NCI-H2227 treated with DMSO at 0.1 percent for 48 hours (cell line): ENCODE data around the gene DLEC1.
"Not testable (repeated sequence)": the region's sequence is repeated elsewhere in the genome, so short reads cannot be mapped to it uniquely, and the experiment has no call there.

Experiments
- DNase-seq: peaks from one replicate; lab custom pipeline; 2025; lab: John Stamatoyannopoulos, UW

Gene DLEC1

DNA sequence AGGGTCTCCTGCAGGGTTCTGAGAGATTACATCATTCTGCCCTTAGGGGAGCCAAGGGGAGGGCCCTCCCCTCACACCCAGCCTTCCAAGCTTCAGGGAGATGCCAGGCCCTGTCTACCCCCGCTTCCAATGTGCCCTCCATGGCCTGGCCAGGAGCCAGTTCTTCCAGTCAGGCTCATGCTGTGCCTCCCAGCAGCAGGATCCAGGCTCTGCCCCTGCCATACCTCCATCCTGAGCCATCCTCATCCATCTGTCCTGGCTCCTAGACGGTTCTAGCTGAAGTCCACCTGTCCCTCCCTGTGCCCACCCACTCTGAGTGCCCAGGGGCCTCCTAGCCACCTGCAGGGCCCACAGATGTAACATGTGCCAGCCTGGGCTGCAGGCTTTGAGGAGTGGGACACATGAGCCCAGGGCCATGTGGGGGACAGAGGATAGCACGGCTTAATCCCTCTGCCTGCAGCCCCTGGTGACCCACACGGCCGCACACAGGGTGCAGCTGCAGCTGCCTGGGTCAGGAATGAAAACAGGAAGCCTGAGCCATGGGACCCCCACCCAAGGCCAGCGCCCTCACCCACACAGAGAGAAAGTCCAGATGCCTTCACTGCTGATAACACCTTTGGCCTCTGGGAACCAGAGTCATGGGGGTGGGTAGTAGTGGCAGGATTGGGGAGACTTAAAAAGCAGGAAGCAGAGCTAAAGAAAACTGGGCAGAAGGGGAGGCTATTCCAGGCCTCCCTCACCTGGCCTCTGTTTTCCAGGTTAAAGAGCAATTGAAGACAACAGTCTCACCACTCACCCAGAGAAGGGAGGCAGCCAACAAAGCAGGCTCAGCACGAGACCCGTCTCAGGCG is 21.3 kb upstream of the DLEC1 start:
- DNase-seq: no peak

- DNase-seq: no peak
These were observed 20.4 kb upstream of the DLEC1 start for GRCh38 chr3:38018296-38019266.

DNA sequence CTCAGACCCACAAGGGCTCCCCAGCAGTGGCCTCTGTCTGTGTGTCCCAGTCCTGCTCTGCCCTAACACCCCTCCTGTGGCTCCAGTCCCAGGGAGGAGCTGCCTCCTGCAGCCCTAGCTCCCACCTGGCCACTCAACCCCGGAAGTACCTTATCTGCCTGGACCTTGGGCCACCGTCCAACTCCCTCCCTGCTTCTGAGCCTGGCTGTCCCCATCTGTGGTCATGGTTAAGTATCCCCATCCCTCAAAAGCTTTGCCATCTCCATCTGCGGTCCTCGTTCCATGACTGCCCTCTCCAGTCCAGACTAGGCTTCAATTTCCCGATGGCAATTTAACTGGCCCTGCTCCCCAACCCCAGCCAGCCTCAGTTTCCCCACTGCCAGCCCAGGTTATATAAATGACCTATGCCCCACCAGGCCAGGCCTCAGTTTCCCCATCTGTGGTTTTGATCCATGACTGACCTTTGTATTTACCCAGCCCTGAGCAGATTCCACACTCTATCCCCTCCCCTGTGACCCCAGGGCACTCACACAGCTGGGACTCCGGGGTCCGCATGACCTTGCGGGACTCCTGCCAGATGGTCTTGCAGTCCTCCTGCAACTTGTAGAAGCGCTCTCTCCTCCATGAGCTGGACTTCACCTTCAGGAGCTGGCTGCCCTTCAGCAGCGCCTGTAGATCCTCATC is 19.2 kb upstream of the DLEC1 start:
- no peak for DNase-seq

- no peak for DNase-seq
These were observed 18.7 kb upstream of the DLEC1 start for GRCh38 chr3:38020342-38020726.

- DNase-seq: no peak
These were observed 17.8 kb upstream of the DLEC1 start for GRCh38 chr3:38021196-38021595.

DNA sequence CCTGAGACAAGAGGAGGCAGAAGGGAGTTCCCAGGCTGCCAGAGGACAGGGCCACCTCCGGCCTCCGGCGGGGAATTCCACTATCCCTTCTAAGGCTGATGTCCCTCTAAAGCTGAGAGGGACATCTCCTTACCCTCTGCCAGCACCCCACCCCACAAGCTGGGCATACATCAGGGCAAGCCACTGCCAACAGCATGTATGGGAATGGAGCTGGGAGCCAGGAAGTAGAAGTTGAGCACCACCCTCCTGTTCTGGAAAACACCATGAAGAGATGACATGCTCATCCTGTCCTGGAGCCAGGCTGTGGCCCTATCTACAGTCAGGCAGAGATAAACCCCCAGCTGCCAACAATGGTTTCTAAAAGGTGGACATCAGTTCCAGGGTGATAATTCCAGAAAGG is 16.7 kb upstream of the DLEC1 start:
- no peak for DNase-seq

DNA sequence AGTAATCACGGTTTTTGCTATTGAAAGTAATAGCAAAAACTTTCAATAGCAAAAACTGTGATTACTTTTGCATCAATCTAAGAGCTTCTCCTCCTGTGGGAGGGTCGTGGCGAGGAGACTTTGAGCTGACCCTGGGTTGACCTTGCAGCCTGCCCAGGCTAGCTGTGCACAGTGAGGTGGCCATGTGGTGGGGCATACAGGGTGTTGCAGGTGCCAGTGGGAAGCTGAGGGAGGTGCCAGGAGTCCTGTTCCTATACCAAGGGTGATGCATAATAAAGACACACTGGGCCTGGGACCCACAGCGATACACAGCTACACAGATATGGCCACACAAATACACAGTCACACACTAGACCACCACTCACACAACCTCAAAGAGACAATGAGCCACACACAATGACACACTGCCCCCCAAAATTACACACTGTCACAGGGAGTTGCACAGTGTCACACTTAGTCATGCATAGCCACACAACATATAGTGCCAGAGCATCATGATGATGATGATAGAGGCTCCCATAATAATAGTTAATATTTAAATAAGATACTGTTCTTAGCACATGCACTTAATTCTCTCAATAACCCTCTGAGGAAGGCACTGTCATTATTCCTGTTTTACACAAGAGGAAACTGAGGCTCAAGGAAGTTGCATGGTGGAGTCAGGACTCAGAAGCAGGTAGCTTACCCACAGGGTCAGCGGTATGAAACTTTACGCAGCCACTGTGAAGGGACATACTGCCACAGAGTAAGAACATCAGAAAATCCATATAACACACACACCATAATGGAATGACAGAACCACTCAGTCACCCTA is 15.9 kb upstream of the DLEC1 start:
- DNase-seq: no peak

GRCh38 chr3:38026856-38027255 is 12.2 kb upstream of the DLEC1 start:
- no peak for DNase-seq

DNA sequence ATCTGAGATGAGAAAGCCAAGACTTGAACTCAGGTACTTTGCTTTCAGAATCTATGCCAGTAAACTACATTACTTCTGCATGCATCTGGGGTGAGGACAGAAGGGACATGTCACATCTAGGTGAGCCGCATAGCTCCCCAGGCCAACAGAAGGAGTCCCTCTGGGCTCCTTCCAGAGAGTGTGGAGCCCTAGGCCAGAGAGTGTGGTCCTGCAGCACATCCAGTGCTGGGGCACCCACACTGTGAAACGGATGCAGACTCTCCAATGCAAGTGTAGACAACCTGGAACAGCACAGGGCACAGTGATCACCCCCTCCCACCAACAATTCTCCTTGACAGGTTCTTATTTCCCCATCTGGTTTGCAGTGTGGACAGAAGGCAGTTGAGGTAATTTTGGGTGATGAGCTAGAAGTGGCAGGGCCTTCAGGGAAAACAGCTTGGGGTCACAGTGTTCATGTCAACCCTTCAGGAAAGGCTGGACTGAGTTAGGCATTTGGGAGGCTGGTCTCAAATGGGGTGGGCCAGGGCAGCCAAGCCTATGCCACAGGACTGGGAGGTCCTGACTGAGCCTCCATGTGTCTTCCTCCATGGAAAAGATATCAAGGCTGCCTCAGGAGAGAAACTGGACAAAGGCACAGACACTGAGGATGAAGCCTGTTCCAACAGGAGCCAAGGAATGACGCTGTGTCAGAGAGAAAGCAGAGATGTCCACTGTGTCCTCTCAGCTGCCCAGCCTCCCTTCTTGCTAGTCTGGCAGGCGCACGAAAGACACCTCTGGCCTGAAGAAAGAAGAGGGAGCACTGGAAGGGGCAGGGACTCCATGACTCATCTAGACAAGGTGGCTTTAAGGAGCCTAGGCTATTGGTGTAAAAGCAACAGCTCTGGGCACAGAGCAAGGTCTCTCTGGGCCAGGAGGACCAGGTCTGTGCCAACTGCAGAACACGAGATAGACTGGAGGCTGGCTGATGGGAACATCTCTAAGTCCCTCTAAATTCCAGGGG is 11.2 kb upstream of the DLEC1 start:
- DNase-seq: no peak

- DNase-seq: no peak
These were observed 10.2 kb upstream of the DLEC1 start for GRCh38 chr3:38028621-38029361.

- DNase-seq: peak; percentile 9
These were observed 9.4 kb upstream of the DLEC1 start, which contains the start of gene PLCD1 for GRCh38 chr3:38029400-38030125. Gene PLCD1, minus strand, starts transcription at chr3:38029642. Its CDS starts 103 bp downstream, at chr3:38029539.

DNA sequence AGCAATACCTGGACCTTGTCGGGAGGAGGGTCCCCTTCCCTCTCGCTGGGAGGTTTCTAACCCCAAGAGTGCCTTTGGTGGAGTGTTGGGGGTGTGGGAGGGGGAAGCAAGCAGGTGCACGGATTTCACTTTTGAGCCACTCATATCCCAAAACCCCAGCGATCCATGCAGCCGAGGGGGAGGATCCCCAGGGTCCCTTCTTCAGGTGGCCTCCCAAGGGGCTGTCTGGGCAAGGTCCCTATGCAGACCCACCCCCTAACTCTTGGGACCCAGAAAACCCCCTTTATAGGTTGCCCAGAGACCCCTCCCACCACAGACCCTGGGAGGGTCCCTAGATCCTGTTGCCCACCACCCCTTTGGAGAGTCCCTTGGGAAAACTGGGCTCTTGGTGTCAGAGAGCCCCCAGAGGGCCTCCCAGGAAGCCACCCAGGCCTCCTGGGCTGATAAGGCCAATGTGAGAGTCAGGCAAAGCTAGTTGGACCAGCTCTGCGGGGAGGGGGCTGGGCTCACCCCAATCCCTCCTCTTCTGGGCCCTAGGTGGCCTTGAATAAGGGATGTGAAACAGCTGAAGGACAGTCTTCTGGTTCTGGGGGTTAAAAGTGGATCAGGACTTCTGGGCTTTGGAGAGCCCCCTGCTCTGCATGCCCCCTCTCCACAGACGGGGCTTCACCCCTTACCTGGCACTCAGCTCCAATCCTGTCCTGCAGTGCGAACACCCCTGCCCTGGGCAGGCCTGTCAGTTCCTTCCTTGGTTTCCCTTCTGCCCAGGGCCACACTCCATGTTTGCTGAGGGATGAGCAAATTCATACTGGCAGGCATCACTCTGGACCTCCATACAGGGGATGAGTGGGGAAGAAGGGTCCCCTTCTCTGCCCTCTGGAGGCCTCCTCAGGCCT is 8.6 kb upstream of the DLEC1 start:
- DNase-seq: no peak

DNA sequence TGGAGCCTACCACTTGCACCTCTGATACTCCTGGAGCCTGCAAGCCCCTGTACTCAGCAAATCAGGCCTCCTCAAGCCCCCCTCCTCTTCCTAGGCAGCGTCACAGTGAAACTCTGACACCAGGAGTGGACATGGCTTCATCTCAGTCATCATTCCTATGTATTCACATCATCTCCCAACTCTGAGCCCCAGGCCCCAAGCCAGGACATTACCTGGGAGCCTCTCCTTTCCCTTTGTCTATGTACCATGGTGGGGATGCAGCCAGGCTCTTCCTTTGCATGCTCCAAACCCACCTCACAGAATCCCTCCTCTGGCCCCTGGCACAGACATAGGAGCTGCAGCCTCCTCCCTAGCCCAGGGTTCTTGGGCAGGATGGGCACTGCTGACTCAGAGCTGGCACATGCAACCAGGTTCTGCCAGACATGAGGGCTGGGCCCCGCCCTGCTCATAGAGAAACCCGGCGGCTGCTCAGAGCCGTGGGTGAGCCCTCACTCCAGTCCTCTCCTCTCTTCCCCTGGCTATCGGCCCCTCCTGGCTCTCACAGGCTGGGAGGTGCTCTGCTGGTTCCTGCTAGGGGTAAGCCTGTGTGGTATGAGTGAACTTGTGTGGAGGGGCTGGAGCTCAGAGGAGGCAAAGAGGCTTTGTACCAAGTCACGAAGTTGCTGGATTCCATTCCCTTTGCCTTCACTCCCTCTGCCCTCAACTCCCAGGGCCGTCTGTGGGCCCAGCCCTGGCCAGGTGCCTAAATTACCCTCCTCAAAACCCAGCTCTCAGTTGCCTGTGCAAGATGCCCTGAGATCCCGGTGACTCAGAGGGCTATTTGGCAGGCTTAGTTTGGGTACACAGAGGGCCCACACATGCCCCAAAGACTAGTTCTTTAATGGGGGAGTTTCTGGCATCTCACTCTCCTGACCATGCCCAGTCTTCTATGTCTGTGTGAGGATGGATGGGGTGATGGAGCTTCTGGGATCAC is 7.7 kb upstream of the DLEC1 start:
- DNase-seq: no peak

DNA sequence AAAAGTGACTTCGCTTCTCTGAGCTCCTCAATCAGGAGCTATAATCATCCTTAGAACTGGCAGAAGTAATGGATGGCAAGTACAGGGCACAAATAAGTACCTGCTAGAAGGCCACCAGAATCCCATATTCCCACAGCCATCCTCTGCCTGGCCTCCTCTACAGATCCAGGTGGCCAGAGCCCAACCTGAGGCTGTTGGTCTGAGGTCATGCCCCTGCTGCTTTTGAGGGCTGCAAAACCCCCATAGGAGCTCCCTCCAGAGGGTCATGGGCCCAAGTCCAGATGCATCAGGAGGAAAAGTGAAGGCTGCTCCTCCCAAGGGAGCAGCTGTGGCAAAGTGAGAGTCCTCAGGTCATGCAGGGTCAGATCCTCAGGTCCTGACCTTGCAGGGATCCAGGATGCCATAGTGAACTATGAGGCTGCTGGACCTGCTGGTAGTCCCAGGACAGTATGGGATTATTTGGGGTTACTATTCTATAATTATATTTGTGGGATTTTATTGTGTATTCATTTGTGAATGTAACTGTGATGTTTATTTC is 6.6 kb upstream of the DLEC1 start:
- no peak for DNase-seq

- not testable (repeated sequence) for DNase-seq
These were observed 5.4 kb upstream of the DLEC1 start for GRCh38 chr3:38033586-38033985.

- DNase-seq: not testable (repeated sequence)
These were observed 4.7 kb upstream of the DLEC1 start for GRCh38 chr3:38034335-38034734.
